Inflammatory macrophage treated with lipopolysaccharide for 1 hour (primary cell): ENCODE measurements around the gene CYP17A1.
"Not testable (repeated sequence)": the region's sequence is repeated elsewhere in the genome, so short reads cannot be mapped to it uniquely, and the experiment has no call there.

Experiments used
- DNase-seq, 2 donors: peaks; one replicate each; pipeline ENCODE4 v3.0.0-alpha.2; 2020 to 2022

Gene CYP17A1

DNA sequence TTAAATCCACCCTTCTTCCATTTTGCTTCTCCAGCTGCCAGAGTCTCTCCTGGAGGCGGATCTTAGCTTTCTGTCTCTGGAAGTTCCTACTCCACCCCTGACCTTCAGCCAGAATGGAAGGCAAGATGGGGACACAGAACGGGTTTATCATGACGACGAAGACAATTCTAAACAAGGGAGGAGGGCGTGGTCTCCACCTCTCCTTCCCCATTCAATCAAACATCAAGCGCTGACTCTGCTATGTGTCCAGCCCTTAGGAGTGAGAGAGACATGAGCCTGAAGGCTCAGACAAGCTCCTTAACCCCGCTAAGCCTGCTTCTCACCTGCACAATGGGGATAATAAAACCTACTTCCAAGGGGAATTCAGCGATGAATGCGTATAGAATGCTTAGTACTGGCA, 3.1 kb downstream of the CYP17A1 start:
- DNase-seq = no peak

DNA sequence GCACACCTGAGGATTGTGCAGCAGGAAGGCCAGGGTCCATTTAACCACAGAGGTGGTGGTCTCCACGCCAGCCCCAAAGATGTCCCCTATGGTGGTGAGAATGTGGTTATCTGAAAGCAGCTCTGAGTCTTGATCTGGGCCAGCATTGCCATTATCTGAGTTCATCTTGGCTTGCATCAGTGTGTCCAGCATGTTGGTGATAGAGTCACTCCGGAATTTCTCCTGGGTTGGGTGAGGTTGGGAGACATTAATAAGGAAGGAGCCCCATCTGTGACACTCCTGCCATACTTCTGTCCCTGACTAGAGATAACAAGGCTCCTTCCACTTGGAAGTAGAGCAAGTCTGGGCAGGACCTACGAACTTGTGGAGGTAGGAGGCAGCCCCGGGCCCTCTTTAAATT, 4.2 kb downstream of the CYP17A1 start:
- peak in 1 of 2 donors; percentile 25 for DNase-seq

DNA sequence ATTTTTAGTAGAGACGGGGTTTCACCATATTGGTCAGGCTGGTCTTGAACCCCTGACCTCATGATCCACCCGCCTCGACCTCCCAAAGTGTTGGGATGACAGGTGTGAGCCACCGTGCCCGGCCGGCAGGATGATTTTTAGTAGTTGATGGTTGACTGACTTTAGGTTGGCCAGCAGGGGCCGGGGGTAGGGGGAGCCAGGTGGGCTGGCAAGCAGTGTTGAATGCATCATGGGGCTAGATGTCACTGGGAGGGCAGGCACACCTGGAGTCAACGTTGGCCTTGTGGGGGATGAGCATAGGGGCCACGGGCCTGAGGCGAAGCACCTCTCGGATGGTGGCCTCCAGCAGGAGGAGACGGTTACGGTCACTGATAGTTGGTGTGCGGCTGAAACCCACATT, 5.0 kb downstream of the CYP17A1 start:
- DNase-seq = no peak

DNA sequence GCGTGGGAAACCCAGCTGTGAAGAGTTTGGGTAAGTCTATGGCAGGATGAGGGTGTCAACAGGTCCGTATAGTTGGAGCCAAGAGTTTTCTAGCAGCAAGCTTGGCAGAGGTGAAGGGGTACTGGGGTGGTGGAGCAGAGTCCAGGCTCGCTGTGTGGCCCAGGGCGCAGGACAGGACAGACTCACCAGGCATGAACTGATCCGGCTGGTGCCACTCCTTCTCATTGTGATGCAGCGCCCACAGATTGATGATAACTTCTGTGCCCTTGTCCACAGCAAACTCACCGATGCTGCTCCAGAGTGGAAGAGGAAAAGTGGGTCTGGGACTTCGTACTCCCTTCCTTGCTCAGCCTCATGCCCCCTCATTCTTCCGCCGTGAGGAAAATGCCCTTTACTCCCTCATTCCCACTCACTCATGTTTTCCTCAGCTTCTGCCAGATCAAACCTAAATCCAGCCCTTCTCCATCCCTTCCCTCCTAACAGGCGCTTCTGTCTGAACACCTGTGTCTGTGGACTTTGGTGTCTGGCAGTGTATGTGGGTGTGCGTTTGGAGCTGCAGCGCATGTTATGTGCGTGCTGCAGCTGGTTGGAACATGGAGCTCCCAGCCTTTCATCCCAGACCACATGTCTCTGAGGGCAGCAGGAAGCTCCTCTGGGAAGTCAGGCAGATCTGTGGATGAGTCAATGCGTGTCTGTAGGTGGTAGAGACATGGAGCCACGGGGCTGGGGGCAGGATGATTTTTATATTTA, 5.7 kb downstream of the CYP17A1 start:
- DNase-seq = no peak

DNA sequence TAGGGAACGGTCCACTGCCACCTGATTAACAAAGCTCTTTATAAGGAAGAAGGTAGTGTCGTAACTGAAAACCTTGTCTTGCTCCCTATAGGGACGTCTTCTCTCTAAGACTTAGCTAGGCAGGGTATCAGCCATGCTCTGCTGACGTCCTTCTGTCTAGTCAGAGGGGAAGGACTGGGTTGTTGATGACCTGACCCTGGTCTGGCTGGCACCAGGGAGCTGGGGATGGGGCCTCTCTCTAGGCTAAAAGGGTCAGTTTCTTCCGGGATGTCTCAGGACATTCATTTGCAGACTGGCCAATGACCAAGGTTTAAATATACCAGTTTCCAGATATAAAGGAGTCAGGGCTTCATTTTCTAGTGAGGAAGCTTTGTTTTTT, 9.6 kb downstream of the CYP17A1 start:
- no peak for DNase-seq

DNA sequence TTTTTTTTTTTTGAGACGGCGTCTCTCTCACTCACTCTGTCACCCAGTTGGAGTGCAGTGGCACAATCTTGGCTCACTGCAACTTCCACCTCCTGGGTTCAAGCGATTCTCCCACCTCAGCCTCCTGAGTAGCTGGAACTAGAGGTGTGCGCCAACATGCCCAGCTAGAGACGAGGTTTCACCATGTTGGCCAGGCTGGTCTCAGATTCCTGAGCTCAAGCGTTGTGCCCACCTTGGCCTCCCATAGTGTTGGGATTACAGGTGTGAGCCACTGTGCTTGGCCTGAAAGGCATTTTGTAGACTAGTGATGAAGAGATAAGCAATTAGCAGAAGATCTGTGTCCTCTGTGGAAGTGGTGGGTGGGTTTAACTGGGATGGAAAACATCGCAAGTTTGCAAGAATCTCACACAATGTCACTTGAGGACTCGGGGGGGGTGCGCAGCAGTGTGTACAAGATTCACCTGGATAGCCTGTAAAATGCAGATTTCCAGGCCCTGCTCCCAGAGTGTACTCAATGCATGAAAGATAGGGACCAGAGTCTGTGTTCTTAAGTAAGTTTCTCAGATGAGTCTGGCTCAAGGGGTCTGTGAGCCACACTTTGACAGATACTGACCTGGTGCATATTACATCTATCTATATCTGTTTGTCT, 10.9 kb downstream of the CYP17A1 start:
- DNase-seq = no peak

DNA sequence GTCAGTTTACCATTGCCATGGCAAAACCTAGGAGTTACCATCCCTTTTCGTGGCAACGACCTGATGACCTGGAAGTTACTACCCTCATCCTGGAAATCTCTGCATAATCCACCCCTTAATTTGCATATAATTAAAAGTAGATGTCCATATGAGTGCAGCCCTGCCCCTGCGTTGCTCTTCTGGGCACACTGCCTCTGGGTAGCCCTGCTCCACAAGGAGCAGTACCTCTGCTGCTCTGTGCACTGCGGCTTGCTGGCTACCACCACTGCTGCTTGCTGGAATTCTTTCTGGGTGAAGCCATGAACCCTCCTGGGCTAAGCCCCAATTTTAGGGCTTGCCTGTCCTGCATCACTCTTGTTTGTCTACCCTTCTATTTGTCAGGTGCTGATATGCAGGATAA, 12.5 kb downstream of the CYP17A1 start:
- no peak for DNase-seq

DNA sequence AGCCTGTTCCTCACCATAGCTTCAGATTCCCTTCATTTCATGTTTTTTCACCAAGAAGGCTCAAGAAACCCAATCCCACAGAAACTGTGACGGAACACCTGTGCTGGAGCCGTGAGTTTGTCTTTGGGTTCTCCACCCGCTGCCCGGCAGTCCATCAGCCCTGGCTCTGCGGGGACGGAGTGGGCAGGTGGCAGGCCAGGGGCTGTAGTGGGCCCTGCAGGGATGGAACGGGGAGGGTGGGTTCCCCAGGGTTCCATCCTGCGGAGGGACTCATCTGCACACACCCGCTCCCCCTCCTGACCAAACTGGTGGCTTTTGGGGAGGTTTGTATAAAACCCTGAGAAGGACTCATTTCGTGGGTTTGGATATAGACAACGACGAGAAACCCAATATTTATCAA, 15.0 kb downstream of the CYP17A1 start:
- DNase-seq = no peak

DNA sequence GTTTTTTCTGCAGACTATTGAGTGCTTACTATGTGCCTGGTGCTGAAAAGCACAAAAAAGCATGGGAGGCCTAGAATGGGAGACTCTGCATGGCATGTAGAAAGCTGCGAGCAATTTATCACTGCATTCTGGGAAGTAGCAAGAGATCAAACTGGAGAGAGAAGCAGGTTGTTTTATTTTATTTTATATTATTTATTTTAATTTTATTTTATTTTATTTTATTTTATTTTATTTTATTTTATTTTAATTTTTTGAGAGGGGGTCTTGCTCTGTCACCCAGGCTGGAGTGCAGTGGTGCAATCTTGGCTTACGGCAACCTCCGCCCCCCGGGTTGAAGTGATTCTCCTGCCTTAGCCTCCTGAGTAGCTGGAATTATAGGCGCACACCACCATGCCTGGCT, 17.2 kb downstream of the CYP17A1 start:
- not testable (repeated sequence) for DNase-seq

DNA sequence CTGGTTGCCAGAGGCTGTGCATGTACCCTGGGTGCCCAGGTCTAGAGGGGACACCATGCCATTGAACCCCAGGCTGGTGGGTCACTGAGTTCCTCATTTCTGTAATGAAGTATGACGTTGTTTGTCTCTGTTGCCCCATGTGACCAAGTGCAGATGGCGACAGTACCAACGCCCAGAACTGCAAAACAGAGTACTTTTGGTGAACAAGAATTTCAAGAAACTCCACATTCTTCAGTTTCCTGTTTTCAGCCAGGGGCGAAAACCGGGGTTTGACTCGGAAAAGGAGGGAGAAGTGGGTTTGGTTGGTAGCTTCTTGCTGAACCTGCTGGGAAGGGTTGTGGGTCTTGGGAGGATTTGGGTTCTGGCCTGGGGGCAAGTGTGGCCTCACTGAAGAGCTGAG, 18.2 kb downstream of the CYP17A1 start:
- peak; percentile 79 to 80 for DNase-seq

DNA sequence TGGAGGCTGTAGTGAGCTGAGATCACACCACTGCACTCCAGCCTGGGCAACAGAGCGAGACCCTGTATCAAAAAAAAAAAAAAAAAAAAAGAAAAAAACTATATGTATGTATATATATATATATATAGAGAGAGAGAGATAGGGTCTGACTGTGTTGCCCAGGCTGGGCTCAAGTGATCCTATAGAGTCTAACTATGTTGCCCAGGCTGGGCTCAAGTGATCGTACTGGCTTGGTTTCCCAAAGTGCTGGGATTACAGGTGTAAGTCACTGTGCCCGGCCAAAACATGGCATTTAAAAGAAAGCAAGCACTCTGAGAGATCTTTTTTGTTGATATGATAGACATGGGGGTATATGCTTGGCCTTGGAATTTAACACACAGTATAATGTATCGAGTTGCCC, 20.0 kb downstream of the CYP17A1 start:
- DNase-seq = no peak

DNA sequence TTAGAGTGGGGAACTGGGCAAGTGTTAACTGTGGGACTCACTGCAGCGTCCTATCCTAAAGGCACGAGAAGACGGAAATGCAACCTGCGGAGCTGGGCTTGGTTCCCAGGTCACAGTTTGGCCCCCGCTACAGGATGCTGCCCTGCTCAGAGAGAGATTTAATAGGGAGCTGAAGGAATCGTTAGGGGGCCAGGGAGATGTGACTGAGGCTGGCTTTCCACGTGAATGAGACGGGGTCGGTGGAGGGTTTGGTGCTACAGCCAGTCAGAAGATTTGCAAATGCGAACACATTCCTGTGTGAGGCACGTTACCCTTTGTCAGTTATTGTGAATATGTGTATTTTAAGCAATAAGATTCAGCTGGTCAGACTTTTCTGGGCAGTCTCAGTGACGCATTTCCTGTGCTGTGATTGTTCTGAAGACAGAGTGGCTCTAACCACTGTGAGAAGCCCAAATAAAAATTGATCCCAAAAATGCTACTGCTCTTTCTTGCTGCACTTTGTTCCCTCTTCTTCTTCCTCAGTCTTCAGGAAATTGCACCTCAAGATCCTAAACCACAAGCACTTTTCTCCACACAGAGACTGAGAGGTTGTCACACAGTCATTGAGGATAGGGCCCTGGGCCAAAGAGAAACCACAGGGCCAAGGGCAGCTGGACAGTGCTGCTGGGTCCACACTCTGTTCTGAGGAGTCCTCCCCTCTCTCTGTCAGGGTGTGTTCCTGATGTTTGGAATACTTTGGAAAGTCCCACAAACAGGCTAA, 21.2 kb downstream of the CYP17A1 start:
- DNase-seq = peak; percentile 70 to 74

DNA sequence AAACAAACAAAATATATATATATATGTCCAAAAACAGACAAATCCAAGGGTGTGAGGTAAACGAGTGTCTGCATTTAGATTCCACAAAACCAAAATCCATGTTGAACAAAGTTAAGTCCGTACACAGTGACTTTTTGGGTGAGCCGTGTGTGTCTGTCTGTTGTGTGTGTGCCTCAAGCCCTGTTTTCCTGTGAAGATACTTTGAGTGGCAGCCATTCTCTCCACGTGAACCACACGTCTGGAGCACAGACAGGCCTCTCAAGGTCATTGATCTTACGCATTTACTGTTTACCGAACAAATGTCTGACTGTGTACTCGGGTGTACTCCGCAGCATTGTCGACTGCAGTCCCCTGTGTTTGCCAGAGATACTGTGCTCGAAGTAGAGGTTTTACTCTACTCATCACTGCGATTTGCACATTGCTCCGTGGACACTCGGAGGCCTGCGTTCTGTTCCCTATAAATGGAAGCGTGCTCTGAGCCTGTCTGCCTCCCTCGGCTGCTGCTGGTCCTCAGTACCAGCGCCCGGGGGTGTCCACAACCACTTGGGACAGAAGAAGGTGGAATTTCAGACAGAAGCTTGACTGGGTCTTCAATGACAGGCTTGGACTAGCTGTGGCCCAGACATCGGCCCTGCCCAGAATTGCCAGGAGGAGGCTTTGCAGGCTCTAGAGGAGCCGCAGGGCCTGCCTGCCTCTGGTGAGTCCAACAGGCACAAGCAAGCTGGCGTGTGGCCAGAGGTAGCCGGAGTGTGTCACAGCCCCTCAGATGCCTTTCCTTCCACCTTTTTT, 22.1 kb downstream of the CYP17A1 start:
- DNase-seq = no peak

DNA sequence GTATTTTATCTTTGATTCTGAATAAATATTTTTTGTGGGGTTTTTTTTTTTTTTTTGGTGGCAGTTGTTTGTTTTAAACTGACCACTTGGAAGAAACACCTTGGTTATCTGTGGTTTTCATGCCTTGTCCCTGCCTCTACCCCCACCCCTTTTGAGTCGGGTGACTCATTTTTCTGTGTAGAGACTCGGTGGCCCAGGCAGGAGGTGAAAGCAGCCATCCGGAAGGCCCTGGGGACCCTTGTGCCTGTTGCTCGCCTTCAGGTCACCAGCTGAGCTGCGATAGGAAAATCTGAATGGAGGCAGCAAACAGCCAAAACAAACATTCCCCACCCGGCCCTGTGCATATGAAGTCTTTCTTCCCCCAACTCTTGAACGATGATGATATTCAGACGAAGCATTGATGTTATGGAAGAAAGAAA, 22.8 kb downstream of the CYP17A1 start:
- DNase-seq = no peak

DNA sequence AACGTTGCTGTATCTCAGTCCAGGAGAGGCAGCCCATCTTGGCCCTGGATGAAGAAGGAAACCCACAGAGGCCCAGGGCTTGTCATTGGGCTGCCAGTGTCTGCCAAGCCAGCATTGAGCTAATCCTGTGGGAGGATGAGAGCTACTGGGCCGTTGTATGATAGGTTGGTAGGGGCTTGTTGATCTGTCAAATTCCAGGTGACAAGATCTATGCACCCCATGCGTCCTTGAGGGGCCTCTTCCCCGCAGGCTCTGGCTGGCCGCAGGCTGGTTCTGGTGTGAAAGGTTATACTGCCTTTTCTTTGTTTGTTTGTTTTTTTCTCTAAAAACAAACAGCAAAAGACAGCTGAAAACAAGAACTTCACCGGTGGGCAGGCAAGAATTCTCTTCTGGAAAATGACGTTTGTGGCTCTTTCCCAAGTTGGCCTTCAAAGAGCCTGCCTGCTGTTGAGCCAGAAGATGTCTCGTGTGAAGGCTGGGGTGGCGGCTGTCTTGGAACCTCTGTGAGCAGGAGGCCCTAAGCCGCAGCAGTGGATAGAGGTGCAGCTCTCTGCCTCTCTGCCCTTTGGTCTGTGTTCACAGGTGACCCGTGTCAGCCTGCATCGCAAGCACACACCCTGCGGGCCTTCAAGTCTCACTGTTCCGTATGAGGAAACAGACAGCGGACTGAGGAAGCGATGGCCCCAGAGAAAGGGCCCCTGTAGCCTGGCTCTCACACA, 23.3 kb downstream of the CYP17A1 start:
- no peak for DNase-seq

DNA sequence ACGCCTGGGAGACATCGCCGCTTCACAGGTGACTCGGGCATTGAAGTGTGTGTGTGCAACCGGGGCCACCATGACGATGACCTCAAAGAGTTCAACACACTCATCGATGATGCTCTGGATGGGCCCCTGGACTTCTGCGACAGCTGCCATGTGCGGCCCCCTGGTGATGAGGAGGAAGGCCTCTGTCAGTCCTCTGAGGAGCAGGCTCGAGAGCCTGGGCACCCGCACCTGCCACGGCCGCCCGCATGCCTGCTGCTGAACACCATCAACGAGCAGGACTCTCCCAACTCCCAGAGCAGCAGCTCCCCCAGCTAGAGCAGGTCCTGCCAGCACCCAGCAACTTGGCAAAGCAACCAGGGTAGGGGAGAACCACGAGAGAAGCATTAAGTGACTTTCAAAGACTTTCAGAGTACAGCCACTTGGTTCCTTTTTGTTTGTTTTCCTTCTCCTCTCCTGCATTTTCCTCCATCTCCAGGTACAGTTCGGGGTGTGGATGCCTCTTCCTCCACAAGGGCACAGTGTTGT, 24.1 kb downstream of the CYP17A1 start:
- no peak for DNase-seq

DNA sequence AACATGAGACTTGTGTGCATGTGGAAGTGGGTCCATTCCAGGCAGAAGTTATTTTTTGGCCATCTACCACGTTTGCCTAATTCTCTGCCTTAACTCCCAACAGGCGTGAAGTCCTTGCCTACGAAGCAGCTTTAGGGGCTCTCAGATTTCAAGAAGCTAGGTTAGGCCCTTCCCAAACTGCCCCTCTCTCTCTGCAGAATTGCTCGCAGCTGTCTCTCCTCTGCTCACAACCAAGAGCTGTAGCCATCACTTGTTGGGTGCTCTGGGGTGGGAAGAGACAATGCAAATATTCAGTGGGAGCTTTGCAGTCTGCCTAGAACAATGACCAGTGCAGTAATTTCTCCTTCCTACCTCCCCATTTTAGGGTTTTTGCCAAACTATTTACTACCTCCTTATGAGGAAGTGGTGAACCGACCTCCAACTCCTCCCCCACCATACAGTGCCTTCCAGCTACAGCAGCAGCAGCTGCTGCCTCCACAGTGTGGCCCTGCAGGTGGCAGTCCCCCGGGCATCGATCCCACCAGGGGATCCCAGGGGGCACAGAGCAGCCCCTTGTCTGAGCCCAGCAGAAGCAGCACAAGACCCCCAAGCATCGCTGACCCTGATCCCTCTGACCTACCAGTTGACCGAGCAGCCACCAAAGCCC, 24.9 kb downstream of the CYP17A1 start:
- peak; percentile 54 to 59 for DNase-seq

DNA sequence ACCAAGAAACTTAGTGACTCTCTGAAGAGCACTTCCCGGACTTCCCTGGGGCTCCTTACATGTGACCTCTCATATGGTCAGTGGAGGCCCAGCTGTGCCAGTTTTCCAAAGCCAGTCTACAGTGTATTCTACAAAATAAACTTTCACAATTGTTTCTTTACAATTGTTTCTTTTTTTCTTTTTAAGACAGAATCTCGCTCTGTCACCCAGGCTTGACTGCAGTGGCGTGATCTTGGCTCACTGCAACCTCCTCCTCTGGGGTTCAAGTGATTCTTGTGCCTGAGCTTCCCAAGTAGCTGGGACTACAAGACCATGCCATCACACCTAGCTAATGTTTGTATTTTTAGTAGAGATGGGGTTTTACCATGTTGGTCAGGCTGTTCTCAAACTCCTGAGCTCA, 25.9 kb downstream of the CYP17A1 start:
- DNase-seq = no peak

DNA sequence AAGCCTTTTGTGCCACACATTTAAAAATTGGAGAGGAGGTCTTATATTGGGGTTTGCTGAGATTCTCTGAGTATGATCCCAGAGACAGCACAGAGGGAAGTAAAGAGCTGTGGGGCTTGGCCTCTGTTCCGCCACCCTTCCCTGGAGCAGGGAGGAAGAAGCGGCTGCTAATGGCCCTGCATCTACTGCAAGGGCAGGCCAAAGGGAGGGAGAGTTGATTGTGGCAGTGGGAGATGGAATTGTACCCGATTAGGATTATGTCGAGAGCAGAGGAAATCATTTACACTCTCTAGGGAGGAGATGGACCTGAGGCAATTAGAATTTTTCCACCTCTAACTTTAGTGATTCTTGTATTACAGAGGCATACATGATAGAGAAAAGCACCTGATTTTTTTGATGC, 28.8 kb downstream of the CYP17A1 start:
- no peak for DNase-seq

DNA sequence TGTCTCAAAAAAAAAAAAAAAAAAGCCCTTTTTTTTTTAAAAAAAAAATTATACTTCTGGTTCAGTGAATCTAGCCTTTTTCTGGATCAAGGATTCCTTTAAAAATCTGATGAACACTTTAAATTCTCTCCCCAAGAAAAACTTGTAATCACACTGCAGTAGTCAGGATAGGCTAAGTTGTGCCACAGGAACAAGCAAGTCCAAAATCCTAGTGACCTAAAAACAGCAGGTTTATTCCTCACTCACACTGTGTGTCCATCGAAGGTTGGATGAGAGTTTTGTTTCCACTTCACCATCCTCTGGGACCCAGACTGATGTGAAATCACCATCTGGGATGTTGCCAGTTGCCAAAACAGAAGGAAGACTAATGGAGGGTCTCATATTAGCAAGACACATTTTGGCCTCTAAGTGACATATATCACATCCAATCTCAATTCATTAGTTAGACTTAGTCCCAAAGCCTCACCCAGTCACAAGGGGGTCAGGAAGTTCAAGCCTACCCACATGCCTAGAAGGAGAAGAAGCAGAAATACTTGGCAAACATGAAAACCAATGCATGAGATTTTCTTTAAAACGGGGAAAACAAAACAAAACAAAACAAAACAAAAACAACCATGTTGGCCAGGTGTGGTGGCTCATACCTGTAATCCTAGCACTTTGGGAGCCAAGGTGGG, 32.7 kb downstream of the CYP17A1 start:
- peak; percentile 48 to 70 for DNase-seq

DNA sequence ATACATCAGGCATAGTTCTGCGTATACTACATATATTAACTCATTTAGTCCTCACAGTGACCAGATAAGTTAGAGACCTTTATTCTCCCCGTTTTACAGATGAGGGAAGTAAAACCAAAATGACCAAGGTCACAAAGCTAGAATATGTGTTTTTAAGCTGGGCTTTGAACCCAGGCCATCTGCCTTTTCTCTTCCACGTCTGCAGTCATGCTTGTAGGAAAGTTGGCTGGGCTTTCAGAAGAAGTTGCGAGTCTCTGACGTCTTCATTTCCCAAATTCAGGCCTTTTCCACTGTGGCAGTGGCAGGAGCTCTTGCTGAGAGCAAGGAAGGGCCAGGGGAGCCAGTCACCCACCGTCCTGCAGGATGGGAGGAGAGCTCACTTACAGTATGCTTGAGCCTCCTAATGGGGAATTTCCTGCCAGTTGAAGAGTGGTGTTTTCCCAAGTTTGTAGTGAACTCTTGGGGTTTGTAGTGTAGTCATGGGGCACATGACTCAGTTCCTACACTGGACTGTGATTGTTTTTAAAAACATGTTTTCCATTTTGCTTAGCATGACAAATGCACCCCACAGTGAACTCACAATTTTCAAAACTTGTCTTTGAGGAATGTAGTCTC, 34.2 kb downstream of the CYP17A1 start:
- DNase-seq = peak; percentile 92 to 99
